Measurements from ENCODE around the gene NT5DC3. TPM values are rescaled to one million over a fixed set of nuclear protein-coding genes. Genes with fewer than 3 reads are reported as not detected.
A peak's percentile ranks its signal among the peaks of the same experiment; 100 is the strongest.
"Not testable (repeated sequence)": the region's sequence is repeated elsewhere in the genome, so short reads cannot be mapped to it uniquely, and the experiment has no call there.

Gene NT5DC3
- total and polyA plus RNA-seq, 4 donors, result 3.6 to 104 (median 26.2) TPM

DNA sequence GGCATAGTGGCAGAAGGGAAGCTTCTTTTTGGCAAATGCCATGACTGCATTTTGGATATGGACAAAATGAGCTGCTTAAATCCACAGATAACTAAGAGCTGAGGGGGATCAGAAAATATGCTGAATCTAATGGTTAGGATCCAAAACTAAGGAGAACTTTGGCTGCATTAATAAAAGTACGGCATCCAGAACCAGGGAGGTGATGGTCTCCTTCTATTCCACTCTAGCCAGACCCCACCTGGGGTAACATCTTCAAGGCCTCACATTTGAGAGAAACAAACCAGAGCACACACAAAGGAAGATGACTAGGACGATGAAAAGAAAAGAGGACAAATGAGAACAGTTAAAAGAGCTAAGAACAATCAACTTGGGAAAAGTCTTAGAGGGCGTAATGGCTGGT, 27.6 kb downstream of the NT5DC3 start:
- Histone ChIP-seq H3K9me3 (ENCODE audit: control insufficient read depth, low read length) (no peaks in the 10 kb centered on the region), H3K27ac (ENCODE audit: low read depth in 1 of 2, low read length in 2 of 2) (no peak overlapping the region), H3K4me1 (ENCODE audit: control insufficient read depth in 1 of 2, insufficient read depth in 2 of 2, low read length in 2 of 2) (peaks cover 2 to 3% of the 10 kb centered on the region in 2 donors), H3K36me3 (ENCODE audit: control insufficient read depth in 1 of 2, insufficient read depth in 2 of 2, low read length in 1 of 2) (peaks cover 0 to 2% of the 10 kb centered on the region in 2 donors), H3K4me3 (ENCODE audit: low read length in 2 of 2) (no peak overlapping the region), H3K27me3 (ENCODE audit: control insufficient read depth in 1 of 2, insufficient read depth in 2 of 2, low read length in 1 of 2) (no peaks in the 10 kb centered on the region)
- ATAC-seq (ENCODE audit: low FRiP score) (no peak), DNase-seq (no peak)
- 95 to 96% methylated on average over 3 of the region's 3 CpGs for WGBS, 2 donors
- intact Hi-C loops (cut with DNase I), result no loop called here

DNA sequence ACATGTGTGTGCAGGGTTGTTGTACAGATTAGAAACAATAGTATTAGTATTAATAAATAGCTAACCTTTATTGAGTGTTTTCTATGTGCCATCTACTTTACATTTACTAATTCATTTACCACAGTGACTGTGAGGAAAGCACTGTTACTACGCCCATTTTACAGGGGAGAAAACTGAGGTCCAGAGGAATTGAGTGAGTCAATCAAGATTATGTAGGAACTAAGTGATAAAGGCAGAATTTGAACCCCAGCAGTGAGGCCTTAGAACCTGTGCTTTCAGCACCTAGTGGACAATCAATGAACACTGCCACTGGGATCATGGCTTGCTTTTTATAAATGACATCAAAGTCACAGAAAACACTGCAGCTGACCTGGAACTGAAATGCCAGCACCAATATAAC, 28.2 kb downstream of the NT5DC3 start:
- WGBS, 2 donors, result 97 to 100% methylated on average over 1 of the region's 1 CpG
- DNase-seq (no peak), ATAC-seq (ENCODE audit: low FRiP score) (no peak)
- H3K4me1 ChIP-seq (ENCODE audit: control insufficient read depth in 1 of 2, insufficient read depth in 2 of 2, low read length in 2 of 2), result peaks cover 2 to 7% of the 10 kb centered on the region in 2 donors
- no peak overlapping the region for H3K4me3 ChIP-seq (ENCODE audit: low read length in 2 of 2)
- peaks cover 0 to 2% of the 10 kb centered on the region in 2 donors for H3K36me3 ChIP-seq (ENCODE audit: control insufficient read depth in 1 of 2, insufficient read depth in 2 of 2, low read length in 1 of 2)
- H3K9me3 ChIP-seq (ENCODE audit: control insufficient read depth, low read length), result no peaks in the 10 kb centered on the region
- H3K27me3 ChIP-seq (ENCODE audit: control insufficient read depth in 1 of 2, insufficient read depth in 2 of 2, low read length in 1 of 2), result no peaks in the 10 kb centered on the region
- intact Hi-C loops (cut with DNase I), result no loop called here
- H3K27ac ChIP-seq (ENCODE audit: low read depth in 1 of 2, low read length in 2 of 2), result peak overlapping the region in 1 of 2 donors; percentile 12

GRCh38 chr12:103811791-103812190, 29.2 kb downstream of the NT5DC3 start:
- H3K27me3 ChIP-seq (ENCODE audit: control insufficient read depth in 1 of 2, insufficient read depth in 2 of 2, low read length in 1 of 2), result no peaks in the 10 kb centered on the region
- intact Hi-C loops (cut with DNase I), result no loop called here
- no peak overlapping the region for H3K27ac ChIP-seq (ENCODE audit: low read depth in 1 of 2, low read length in 2 of 2)
- H3K36me3 ChIP-seq (ENCODE audit: control insufficient read depth in 1 of 2, insufficient read depth in 2 of 2, low read length in 1 of 2), result peaks cover 0 to 2% of the 10 kb centered on the region in 2 donors
- no peak for DNase-seq
- no peaks in the 10 kb centered on the region for H3K9me3 ChIP-seq (ENCODE audit: control insufficient read depth, low read length)
- H3K4me3 ChIP-seq (ENCODE audit: low read length in 2 of 2), result no peak overlapping the region
- no peak for ATAC-seq (ENCODE audit: low FRiP score)
- WGBS, 2 donors, result 81 to 97% methylated on average over 6 of the region's 6 CpGs
- H3K4me1 ChIP-seq (ENCODE audit: control insufficient read depth in 1 of 2, insufficient read depth in 2 of 2, low read length in 2 of 2), result peaks cover 2 to 7% of the 10 kb centered on the region in 2 donors

DNA sequence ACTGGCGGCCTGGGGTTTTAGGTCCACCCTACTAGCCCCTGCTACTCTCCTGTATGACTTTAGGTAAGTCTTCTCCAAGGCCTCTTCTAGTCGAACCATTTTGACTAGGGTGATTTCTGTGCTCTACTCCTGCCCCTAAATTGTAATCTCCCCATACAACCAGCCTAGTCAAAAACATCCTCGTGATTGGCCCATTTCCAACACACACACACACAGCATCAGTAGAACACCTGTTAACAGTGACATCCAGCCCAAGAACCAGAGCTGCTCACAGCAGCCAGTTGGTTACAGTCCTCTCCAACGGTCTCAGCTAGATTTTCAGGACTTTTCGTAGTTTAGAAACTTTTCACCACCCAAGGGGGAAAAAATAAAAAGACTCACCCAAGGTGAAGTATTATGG, 30.9 kb downstream of the NT5DC3 start:
- 68 to 78% methylated on average over 5 of the region's 5 CpGs for WGBS, 2 donors
- Histone ChIP-seq H3K4me1 (ENCODE audit: control insufficient read depth in 1 of 2, insufficient read depth in 2 of 2, low read length in 2 of 2) (peaks cover 2 to 7% of the 10 kb centered on the region in 2 donors), H3K9me3 (ENCODE audit: control insufficient read depth, low read length) (no peaks in the 10 kb centered on the region), H3K27ac (ENCODE audit: low read depth in 1 of 2, low read length in 2 of 2) (peak overlapping the region in 1 of 2 donors; percentile 79), H3K36me3 (ENCODE audit: control insufficient read depth in 1 of 2, insufficient read depth in 2 of 2, low read length in 1 of 2) (peaks cover 0 to 2% of the 10 kb centered on the region in 2 donors), H3K27me3 (ENCODE audit: control insufficient read depth in 1 of 2, insufficient read depth in 2 of 2, low read length in 1 of 2) (no peaks in the 10 kb centered on the region), H3K4me3 (ENCODE audit: low read length in 2 of 2) (no peak overlapping the region)
- no peak for ATAC-seq (ENCODE audit: low FRiP score)
- intact Hi-C loops (cut with DNase I), result no loop called here
- no peak for DNase-seq

DNA sequence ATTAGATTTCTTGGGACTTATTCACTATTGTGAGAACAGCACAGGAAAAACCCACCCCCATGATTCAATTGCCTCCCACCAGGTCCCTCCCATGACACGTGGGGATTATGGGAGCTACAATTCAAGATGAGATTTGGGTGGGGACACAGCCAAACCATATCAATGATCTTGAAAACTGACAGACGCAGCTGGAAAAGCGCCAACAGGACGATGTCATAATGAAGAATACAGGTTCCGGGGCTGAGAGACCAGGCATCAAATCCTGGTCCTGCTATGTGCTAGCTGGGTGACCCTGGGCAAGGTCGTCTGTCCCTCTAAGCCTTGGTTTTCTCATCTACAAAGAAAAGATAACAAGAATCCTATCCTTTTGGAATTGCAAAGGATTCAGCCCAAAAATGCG, 31.4 kb downstream of the NT5DC3 start:
- not testable (repeated sequence) for ATAC-seq (ENCODE audit: low FRiP score); H3K4me3 ChIP-seq (ENCODE audit: low read length in 2 of 2); H3K36me3 ChIP-seq (ENCODE audit: control insufficient read depth in 1 of 2, insufficient read depth in 2 of 2, low read length in 1 of 2); H3K9me3 ChIP-seq (ENCODE audit: control insufficient read depth, low read length); H3K27me3 ChIP-seq (ENCODE audit: control insufficient read depth in 1 of 2, insufficient read depth in 2 of 2, low read length in 1 of 2); H3K4me1 ChIP-seq (ENCODE audit: control insufficient read depth in 1 of 2, insufficient read depth in 2 of 2, low read length in 2 of 2); DNase-seq
- peak overlapping the region in 1 of 2 donors; percentile 79 for H3K27ac ChIP-seq (ENCODE audit: low read depth in 1 of 2, low read length in 2 of 2)
- WGBS, 2 donors, result 66 to 86% methylated on average over 7 of the region's 7 CpGs
- intact Hi-C loops (cut with DNase I), result loop anchor here in 1 of 2 donors (10.0 kb wide), 1 partner anchor 55 kb away; no protein-coding TSS in a partner anchor

DNA sequence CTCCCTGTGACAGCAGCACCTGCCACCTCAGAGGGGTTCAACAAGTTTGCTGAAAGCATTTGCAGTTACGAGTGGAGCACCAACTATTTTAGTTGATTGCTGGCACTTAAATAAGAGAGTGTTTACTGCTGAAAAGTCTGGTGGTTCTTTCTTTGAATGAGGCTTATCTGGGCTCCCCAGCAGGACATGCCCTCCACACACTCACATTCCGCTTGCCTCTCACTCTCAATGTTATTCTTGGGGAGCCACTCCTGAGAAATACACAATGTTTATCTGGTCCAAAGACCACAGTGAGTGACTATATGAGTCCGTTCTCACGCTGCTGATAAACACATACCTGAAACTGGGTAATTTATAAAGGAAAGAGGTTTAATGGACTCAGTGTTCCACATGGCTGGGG, 31.9 kb downstream of the NT5DC3 start:
- ATAC-seq (ENCODE audit: low FRiP score) (no peak), DNase-seq (no peak)
- peaks cover 0 to 7% of the 10 kb centered on the region in 2 donors for H3K4me1 ChIP-seq (ENCODE audit: control insufficient read depth in 1 of 2, insufficient read depth in 2 of 2, low read length in 2 of 2)
- H3K27ac ChIP-seq (ENCODE audit: low read depth in 1 of 2, low read length in 2 of 2), result peak overlapping the region in 1 of 2 donors; percentile 70
- no peak overlapping the region for H3K4me3 ChIP-seq (ENCODE audit: low read length in 2 of 2)
- intact Hi-C loops (cut with DNase I), result loop anchor here in 1 of 2 donors (10.0 kb wide), 1 partner anchor 56 kb away; no protein-coding TSS in a partner anchor
- no peaks in the 10 kb centered on the region for H3K9me3 ChIP-seq (ENCODE audit: control insufficient read depth, low read length)
- no peaks in the 10 kb centered on the region for H3K27me3 ChIP-seq (ENCODE audit: control insufficient read depth in 1 of 2, insufficient read depth in 2 of 2, low read length in 1 of 2)
- peaks cover 0 to 2% of the 10 kb centered on the region in 2 donors for H3K36me3 ChIP-seq (ENCODE audit: control insufficient read depth in 1 of 2, insufficient read depth in 2 of 2, low read length in 1 of 2)
- 24 to 35% methylated on average over 4 of the region's 4 CpGs for WGBS, 2 donors

GRCh38 chr12:103808239-103808880, 32.7 kb downstream of the NT5DC3 start:
- WGBS, 2 donors, result 20 to 31% methylated on average over 6 of the region's 6 CpGs
- ATAC-seq (ENCODE audit: low FRiP score), result no peak
- H3K4me3 ChIP-seq (ENCODE audit: low read length in 2 of 2), result no peak overlapping the region
- H3K4me1 ChIP-seq (ENCODE audit: control insufficient read depth in 1 of 2, insufficient read depth in 2 of 2, low read length in 2 of 2), result peaks cover 0 to 7% of the 10 kb centered on the region in 2 donors
- intact Hi-C loops (cut with DNase I), result loop anchor here in 1 of 2 donors (10.0 kb wide), 1 partner anchor 56 kb away; no protein-coding TSS in a partner anchor
- H3K36me3 ChIP-seq (ENCODE audit: control insufficient read depth in 1 of 2, insufficient read depth in 2 of 2, low read length in 1 of 2), result no peaks in the 10 kb centered on the region
- H3K9me3 ChIP-seq (ENCODE audit: control insufficient read depth, low read length), result no peaks in the 10 kb centered on the region
- H3K27ac ChIP-seq (ENCODE audit: low read depth in 1 of 2, low read length in 2 of 2), result peak overlapping the region; percentile 15 to 50
- H3K27me3 ChIP-seq (ENCODE audit: control insufficient read depth in 1 of 2, insufficient read depth in 2 of 2, low read length in 1 of 2), result no peaks in the 10 kb centered on the region
- no peak for DNase-seq

- Histone ChIP-seq H3K4me3 (ENCODE audit: low read length in 2 of 2) (no peak overlapping the region), H3K27ac (ENCODE audit: low read depth in 1 of 2, low read length in 2 of 2) (peak overlapping the region; percentile 15 to 50), H3K9me3 (ENCODE audit: control insufficient read depth, low read length) (no peaks in the 10 kb centered on the region), H3K27me3 (ENCODE audit: control insufficient read depth in 1 of 2, insufficient read depth in 2 of 2, low read length in 1 of 2) (no peaks in the 10 kb centered on the region), H3K36me3 (ENCODE audit: control insufficient read depth in 1 of 2, insufficient read depth in 2 of 2, low read length in 1 of 2) (no peaks in the 10 kb centered on the region), H3K4me1 (ENCODE audit: control insufficient read depth in 1 of 2, insufficient read depth in 2 of 2, low read length in 2 of 2) (peaks cover 0 to 7% of the 10 kb centered on the region in 2 donors)
- DNase-seq, result no peak
- no peak for ATAC-seq (ENCODE audit: low FRiP score)
- 71 to 79% methylated on average over 9 of the region's 9 CpGs for WGBS, 2 donors
- intact Hi-C loops (cut with DNase I), result loop anchor here in 1 of 2 donors (10.0 kb wide), 1 partner anchor 57 kb away; no protein-coding TSS in a partner anchor
These were observed 33.3 kb downstream of the NT5DC3 start for GRCh38 chr12:103807561-103808238.
